Vagina (tissue), 2 donors: ENCODE results near the gene AGBL1.

Source experiments
- POLR2A ChIP-seq, 2 donors: fragments of 450-650 bp; IDR thresholded peaks; one replicate each; pipeline ENCODE4 v1.6.1; 2017; ENCODE audit warnings: antibody characterized with exemption in 2 of 2, mild to moderate bottlenecking in 2 of 2, moderate library complexity in 2 of 2
- TF ChIP-seq, protein P1 (sequence below), 3 experiments: fragments of 450-650 bp in 2 of 3; fragments of 200-600 bp in 1 of 3; sonication (generic) in 1 of 3; IDR thresholded peaks; one replicate each; pipeline ENCODE4 v1.5.1; 2017 to 2019; ENCODE audit warnings: antibody characterized with exemption in 3 of 3, mild to moderate bottlenecking in 2 of 3, moderate library complexity in 2 of 3

- TF ChIP-seq, protein P1, sequence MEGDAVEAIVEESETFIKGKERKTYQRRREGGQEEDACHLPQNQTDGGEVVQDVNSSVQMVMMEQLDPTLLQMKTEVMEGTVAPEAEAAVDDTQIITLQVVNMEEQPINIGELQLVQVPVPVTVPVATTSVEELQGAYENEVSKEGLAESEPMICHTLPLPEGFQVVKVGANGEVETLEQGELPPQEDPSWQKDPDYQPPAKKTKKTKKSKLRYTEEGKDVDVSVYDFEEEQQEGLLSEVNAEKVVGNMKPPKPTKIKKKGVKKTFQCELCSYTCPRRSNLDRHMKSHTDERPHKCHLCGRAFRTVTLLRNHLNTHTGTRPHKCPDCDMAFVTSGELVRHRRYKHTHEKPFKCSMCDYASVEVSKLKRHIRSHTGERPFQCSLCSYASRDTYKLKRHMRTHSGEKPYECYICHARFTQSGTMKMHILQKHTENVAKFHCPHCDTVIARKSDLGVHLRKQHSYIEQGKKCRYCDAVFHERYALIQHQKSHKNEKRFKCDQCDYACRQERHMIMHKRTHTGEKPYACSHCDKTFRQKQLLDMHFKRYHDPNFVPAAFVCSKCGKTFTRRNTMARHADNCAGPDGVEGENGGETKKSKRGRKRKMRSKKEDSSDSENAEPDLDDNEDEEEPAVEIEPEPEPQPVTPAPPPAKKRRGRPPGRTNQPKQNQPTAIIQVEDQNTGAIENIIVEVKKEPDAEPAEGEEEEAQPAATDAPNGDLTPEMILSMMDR (IDR thresholded peaks at IDR 0.05) = no peak
- no peak for TF ChIP-seq POLR2A (IDR thresholded peaks at IDR 0.05)
These were observed 583.6 kb downstream of the AGBL1 start for GRCh38 chr15:86663304-86663703.
